Chondrocyte (in vitro differentiated cells): ENCODE measurements around the gene RNF25. TPM values are rescaled to one million over a fixed set of nuclear protein-coding genes. Genes with fewer than 3 reads are reported as not detected.

ENCODE experiments used
- DNase-seq: peaks from one replicate; pipeline ENCODE4 v3.0.0; 2021; ENCODE audit warnings: mixed read lengths, low spot score
- H3K27ac Mint-ChIP-seq: one replicate; pipeline ENCODE4 v1.8.0; 2021; ENCODE audit warnings: mild to moderate bottlenecking, moderate library complexity, mixed read lengths; ENCODE audit not compliant: unreplicated experiment
- H3K27me3 Mint-ChIP-seq: 2 replicates; pipeline ENCODE4 v1.8.0; 2021; ENCODE audit warnings: low read depth, mixed read lengths
- H3K36me3 Mint-ChIP-seq: 2 replicates; pipeline ENCODE4 v1.8.0; 2021; ENCODE audit warnings: low read depth, mixed read lengths
- H3K4me1 Mint-ChIP-seq: 2 replicates; pipeline ENCODE4 v1.8.0; 2021; ENCODE audit warnings: low read depth, mild to moderate bottlenecking, mixed read lengths
- H3K4me3 Mint-ChIP-seq: one replicate; pipeline ENCODE4 v1.8.0; 2021; ENCODE audit warnings: mild to moderate bottlenecking, moderate library complexity, mixed read lengths; ENCODE audit not compliant: unreplicated experiment
- H3K9me3 Mint-ChIP-seq: 2 replicates; pipeline ENCODE4 v1.8.0; 2021; ENCODE audit warnings: low read depth, mixed read lengths
- CTCF ChIP-seq: fragments of 200-600 bp; sonication (generic); IDR thresholded peaks from 2 replicates; pipeline ENCODE4 v1.5.0; 2021; ENCODE audit warnings: antibody characterized with exemption, mild to moderate bottlenecking, moderate library complexity
- total RNA-seq: library from RNA; stranded (reverse); gene quantifications from 3 replicates; pipeline ENCODE4 v1.2.1, GENCODE V29; 2021

RNF25 gene
- total RNA-seq, 1 donor from 2014 or later, result 30.4 TPM

- H3K4me1 Mint-ChIP-seq, result peaks cover 10% of the 10 kb centered on the region
Observed at GRCh38 chr2:218710687-218711549, 39.1 kb upstream of the RNF25 start, which contains the start of gene TTLL4. Gene TTLL4, plus strand, starts transcription at chr2:218710835. Its CDS starts 26,842 bp downstream, at chr2:218737677.

GRCh38 chr2:218710334-218710686, 38.5 kb upstream of the RNF25 start:
- peak overlapping the region; percentile 98 for H3K27ac Mint-ChIP-seq
- H3K27me3 Mint-ChIP-seq, result no peaks in the 10 kb centered on the region

More at GRCh38 chr2:218710687-218711549, 39.1 kb upstream of the RNF25 start, which contains the start of gene TTLL4:
- Mint-ChIP-seq H3K27ac (peak within 1 kb of the TSS; percentile 98), H3K4me3 (peak within 1 kb of the TSS; percentile 98), H3K36me3 (peaks cover 1% of the 10 kb centered on the region), H3K9me3 (no peaks in the 10 kb centered on the region), H3K27me3 (no peaks in the 10 kb centered on the region)
- DNase-seq, result peak; percentile 100
- peak; percentile 91 for TF ChIP-seq CTCF

GRCh38 chr2:218709908-218710307, 38.1 kb upstream of the RNF25 start:
- H3K27me3 Mint-ChIP-seq, result no peaks in the 10 kb centered on the region
- no peak overlapping the region for H3K4me3 Mint-ChIP-seq
- H3K9me3 Mint-ChIP-seq, result no peaks in the 10 kb centered on the region
- no peak overlapping the region for H3K27ac Mint-ChIP-seq
- DNase-seq, result no peak
- H3K4me1 Mint-ChIP-seq, result peaks cover 10% of the 10 kb centered on the region
- no peak for TF ChIP-seq CTCF
- no peaks in the 10 kb centered on the region for H3K36me3 Mint-ChIP-seq

More at GRCh38 chr2:218710334-218710686, 38.5 kb upstream of the RNF25 start:
- DNase-seq, result no peak
- no peaks in the 10 kb centered on the region for H3K36me3 Mint-ChIP-seq
- H3K4me1 Mint-ChIP-seq, result peaks cover 10% of the 10 kb centered on the region
- peak overlapping the region; percentile 98 for H3K4me3 Mint-ChIP-seq
- H3K9me3 Mint-ChIP-seq, result no peaks in the 10 kb centered on the region
- TF ChIP-seq CTCF, result no peak

- Mint-ChIP-seq H3K4me1 (peaks cover 10% of the 10 kb centered on the region), H3K36me3 (no peaks in the 10 kb centered on the region), H3K9me3 (no peaks in the 10 kb centered on the region), H3K27ac (no peak overlapping the region), H3K27me3 (no peaks in the 10 kb centered on the region), H3K4me3 (no peak overlapping the region)
- no peak for DNase-seq
- TF ChIP-seq CTCF, result no peak
Observed at GRCh38 chr2:218708086-218708485, 36.3 kb upstream of the RNF25 start.

GRCh38 chr2:218703341-218703740, 31.5 kb upstream of the RNF25 start:
- no peaks in the 10 kb centered on the region for H3K27me3 Mint-ChIP-seq
- H3K9me3 Mint-ChIP-seq, result no peaks in the 10 kb centered on the region
- TF ChIP-seq CTCF, result no peak

More at GRCh38 chr2:218703341-218703740, 31.5 kb upstream of the RNF25 start:
- Mint-ChIP-seq H3K4me1 (no peaks in the 10 kb centered on the region), H3K36me3 (peaks cover 15% of the 10 kb centered on the region), H3K27ac (no peak overlapping the region), H3K4me3 (no peak overlapping the region)
- DNase-seq, result no peak
